Hematopoietic multipotent progenitor cell treated with erythropoietin and hydrocortisone succinate and interleukin-3 and kit ligand, for 15 days (in vitro differentiated cells): ENCODE measurements around the gene SMIM22.

Experiments
- DNase-seq: peaks from one replicate; pipeline ENCODE4 v3.0.0-alpha.2; 2015; ENCODE audit warnings: low spot score

SMIM22 gene

GRCh38 chr16:4814542-4815173 lies 19.5 kb downstream of the SMIM22 start:
- DNase-seq: no peak

- no peak for DNase-seq
Measured at GRCh38 chr16:4820652-4821051, 25.5 kb downstream of the SMIM22 start.

- DNase-seq: peak; percentile 90
Measured at GRCh38 chr16:4825196-4825595, 30.0 kb downstream of the SMIM22 start.

GRCh38 chr16:4826526-4826925 lies 31.4 kb downstream of the SMIM22 start:
- DNase-seq: peak; percentile 84

GRCh38 chr16:4826980-4827379 lies 31.8 kb downstream of the SMIM22 start:
- DNase-seq: peak; percentile 38

GRCh38 chr16:4828567-4829321 lies 33.6 kb downstream of the SMIM22 start:
- no peak for DNase-seq

GRCh38 chr16:4830408-4830807 lies 35.2 kb downstream of the SMIM22 start:
- no peak for DNase-seq

GRCh38 chr16:4831616-4832015 lies 36.4 kb downstream of the SMIM22 start:
- DNase-seq: no peak

- no peak for DNase-seq
Measured at GRCh38 chr16:4832698-4833343, 37.7 kb downstream of the SMIM22 start.

- peak; percentile 45 for DNase-seq
Measured at GRCh38 chr16:4833584-4833983, 38.4 kb downstream of the SMIM22 start.

- no peak for DNase-seq
Measured at GRCh38 chr16:4836727-4837126, 41.6 kb downstream of the SMIM22 start.

GRCh38 chr16:4837733-4838501 lies 42.7 kb downstream of the SMIM22 start:
- DNase-seq: no peak

GRCh38 chr16:4839942-4840341 lies 44.8 kb downstream of the SMIM22 start:
- DNase-seq: no peak

- DNase-seq: no peak
Measured at GRCh38 chr16:4840984-4841383, 45.8 kb downstream of the SMIM22 start.
